ENCODE results near the gene DMP1.

Gene DMP1, protein sequence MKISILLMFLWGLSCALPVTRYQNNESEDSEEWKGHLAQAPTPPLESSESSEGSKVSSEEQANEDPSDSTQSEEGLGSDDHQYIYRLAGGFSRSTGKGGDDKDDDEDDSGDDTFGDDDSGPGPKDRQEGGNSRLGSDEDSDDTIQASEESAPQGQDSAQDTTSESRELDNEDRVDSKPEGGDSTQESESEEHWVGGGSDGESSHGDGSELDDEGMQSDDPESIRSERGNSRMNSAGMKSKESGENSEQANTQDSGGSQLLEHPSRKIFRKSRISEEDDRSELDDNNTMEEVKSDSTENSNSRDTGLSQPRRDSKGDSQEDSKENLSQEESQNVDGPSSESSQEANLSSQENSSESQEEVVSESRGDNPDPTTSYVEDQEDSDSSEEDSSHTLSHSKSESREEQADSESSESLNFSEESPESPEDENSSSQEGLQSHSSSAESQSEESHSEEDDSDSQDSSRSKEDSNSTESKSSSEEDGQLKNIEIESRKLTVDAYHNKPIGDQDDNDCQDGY

DNA sequence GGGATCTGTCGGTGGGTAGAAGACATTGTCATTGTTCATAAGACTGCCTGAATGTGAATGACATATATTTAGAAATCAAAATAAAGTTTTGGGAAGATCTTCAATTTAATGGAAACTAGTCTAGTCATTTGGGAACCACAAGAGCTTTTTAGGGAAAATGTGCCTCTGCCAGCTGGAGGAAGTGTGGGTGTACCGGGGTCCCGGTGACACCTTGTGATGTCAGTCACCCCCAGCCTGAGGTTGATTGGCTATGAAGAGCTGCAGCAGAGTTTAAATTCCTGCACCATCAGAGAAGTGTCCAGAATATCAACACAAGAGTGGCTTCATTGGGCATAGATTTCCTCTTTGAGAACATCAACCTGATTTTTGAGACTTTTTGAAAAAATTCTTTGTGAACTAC lies at the start of gene DMP1:
DMP1 (plus strand) TSS at position 301 of the 400 bp plus-strand sequence. CDS start 6,213 bp downstream, outside the sequence.
- no peak for DNase-seq (ENCODE audit: low read depth)
- H3K4me3 ChIP-seq (ENCODE audit: low read depth, low read length) = no peak within 1 kb of the TSS

DNA sequence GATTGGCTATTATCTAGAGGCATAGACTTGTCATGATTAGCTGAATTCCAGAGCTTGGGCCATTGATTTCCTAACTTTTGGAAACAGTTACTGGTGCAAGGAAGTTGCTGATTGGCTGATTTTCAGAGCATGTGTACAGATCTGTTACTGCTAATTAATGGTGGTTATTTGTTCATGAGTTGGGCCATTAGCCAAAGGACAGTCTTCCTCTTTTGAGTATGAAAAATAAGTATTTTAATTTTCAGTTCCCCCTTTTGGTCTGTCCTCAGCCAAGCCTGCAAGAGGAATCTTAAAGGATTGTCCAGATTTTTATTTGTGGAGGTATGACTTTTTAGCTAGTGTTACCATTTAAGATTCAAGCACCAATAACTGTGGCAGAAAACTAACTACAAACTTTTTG lies 48.7 kb upstream of the DMP1 start:
- DNase-seq (ENCODE audit: low read depth) = no peak
- no peak overlapping the region for H3K4me3 ChIP-seq (ENCODE audit: low read depth, low read length)

DNA sequence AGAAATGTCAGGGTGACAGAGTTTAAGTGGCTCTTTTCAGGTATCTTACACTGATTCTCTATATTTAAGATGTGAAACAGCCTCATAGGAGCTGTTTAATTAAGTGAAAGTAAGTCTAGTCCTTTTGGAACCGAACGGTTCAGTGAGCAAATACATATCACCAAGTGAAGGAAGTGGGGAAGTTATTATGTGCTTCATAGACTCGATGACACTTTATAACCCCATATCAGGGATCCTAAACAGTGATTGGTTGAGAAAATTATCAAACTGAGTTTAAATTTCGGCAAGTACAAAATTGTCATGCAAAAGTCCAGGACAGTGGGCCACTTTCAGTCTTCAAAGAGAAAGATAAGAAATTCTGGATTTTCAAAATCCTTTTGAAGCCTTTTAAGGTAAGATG lies 41.9 kb upstream of the DMP1 start, which contains the start of gene DSPP:
DSPP (plus strand) TSS at position 301 of the 400 bp plus-strand sequence. CDS start 2,380 bp downstream, outside the sequence.
- DNase-seq (ENCODE audit: low read depth) = no peak
- no peak within 1 kb of the TSS for H3K4me3 ChIP-seq (ENCODE audit: low read depth, low read length)

DNA sequence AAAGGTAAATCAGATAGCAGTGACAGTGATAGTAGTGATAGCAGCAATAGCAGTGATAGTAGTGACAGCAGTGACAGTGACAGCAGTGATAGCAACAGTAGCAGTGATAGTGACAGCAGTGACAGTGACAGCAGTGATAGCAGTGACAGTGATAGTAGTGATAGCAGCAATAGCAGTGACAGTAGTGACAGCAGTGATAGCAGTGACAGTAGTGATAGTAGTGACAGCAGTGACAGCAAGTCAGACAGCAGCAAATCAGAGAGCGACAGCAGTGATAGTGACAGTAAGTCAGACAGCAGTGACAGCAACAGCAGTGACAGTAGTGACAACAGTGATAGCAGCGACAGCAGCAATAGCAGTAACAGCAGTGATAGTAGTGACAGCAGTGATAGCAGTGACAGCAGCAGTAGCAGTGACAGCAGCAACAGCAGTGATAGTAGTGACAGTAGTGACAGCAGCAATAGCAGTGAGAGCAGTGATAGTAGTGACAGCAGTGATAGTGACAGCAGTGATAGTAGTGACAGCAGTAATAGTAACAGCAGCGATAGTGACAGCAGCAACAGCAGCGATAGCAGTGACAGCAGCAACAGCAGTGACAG lies 35.7 kb upstream of the DMP1 start:
- no peak for DNase-seq (ENCODE audit: low read depth)

DNA sequence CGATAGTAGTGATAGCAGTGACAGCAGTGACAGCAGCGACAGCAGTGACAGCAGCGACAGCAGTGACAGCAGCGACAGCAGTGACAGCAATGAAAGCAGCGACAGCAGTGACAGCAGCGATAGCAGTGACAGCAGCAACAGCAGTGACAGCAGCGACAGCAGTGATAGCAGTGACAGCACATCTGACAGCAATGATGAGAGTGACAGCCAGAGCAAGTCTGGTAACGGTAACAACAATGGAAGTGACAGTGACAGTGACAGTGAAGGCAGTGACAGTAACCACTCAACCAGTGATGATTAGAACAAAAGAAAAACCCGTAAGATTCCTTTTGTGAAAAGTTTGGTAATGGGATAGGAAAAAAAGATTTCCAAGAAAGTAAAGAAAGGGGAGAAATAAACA lies 33.8 kb upstream of the DMP1 start:
- no peak for DNase-seq (ENCODE audit: low read depth)
- H3K4me3 ChIP-seq (ENCODE audit: low read depth, low read length) = no peak overlapping the region

More for the DNA sequence above, 35.7 kb upstream of the DMP1 start:
- H3K4me3 ChIP-seq (ENCODE audit: low read depth, low read length) = no peak overlapping the region

DNA sequence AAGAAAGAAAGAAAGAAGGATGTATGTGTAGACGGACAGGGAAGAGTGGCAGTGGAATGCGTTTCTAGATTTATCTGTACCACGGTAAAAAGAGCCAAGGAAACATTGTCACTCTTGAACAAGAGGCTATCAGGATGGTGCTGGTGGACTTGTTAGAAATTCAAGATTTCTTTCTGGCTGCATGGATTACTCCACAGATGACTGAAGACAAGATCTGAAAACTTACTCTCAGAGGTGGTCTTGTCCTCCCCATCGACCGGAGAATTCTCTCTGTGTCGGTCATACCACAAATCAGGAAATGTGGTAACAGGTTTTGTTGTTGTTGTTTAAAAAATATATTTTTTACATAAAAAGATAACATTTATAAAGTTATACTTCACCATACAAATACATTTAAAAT lies 30.0 kb upstream of the DMP1 start:
- no peak overlapping the region for H3K4me3 ChIP-seq (ENCODE audit: low read depth, low read length)
- DNase-seq (ENCODE audit: low read depth) = no peak

DNA sequence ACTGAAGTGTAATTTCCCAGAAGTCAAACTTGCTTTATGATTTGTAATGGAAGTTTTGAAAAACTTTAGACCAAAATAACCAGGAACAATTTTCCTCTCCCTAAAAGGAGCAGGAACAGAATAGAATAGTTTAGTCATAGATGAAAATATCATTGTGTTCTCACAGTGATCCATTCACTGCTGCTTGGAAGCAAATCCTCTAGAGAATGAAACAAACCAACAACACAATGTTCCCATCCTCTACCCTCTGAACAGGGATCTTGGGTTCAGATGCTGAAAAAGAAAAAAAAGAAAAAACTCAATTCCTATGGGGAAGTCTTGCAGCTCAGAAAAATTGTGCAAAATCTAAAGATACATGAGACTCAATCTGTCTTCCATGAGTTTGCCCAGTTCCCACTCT lies 29.6 kb upstream of the DMP1 start:
- H3K4me3 ChIP-seq (ENCODE audit: low read depth, low read length) = no peak overlapping the region
- DNase-seq (ENCODE audit: low read depth) = peak; percentile 25

DNA sequence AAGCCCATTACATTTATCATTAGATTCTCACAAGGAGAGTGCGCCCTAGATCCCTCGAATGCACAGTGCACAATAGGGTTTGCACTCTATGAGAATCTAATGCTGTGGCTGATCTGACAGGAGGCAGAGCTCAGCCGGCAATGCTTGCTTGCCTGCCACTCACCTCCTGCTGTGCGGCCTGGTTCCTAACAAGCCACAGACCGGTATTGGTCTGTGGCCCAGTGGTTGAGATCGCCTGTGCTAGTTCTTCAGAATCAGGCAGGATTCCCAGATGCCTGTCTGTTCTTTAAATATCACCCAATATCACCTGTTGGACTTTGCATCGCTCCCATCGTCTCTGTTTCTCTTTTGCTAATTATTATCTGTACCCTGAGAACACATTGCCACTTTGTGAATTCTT lies 27.8 kb upstream of the DMP1 start:
- DNase-seq (ENCODE audit: low read depth) = no peak
- no peak overlapping the region for H3K4me3 ChIP-seq (ENCODE audit: low read depth, low read length)

DNA sequence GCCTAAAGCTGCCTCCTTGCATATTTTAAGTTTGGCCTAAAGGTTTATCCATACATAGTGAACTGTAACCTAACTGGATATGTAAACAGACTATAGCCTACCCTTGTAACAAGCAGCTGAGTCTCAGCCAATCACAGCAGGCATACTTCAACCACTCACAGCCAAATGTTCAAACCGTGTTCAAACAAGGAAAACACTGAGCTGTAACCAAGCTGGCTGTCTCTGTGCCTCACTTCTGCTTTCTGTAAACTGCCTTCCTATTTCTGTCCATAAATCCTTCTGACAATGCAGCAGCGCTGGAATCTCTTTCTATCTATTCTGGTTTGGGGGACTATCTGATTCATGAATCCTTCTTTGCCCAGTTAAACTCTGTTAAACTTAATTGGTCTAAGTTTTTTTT lies 25.4 kb upstream of the DMP1 start:
- no peak overlapping the region for H3K4me3 ChIP-seq (ENCODE audit: low read depth, low read length)
- DNase-seq (ENCODE audit: low read depth) = no peak

DNA sequence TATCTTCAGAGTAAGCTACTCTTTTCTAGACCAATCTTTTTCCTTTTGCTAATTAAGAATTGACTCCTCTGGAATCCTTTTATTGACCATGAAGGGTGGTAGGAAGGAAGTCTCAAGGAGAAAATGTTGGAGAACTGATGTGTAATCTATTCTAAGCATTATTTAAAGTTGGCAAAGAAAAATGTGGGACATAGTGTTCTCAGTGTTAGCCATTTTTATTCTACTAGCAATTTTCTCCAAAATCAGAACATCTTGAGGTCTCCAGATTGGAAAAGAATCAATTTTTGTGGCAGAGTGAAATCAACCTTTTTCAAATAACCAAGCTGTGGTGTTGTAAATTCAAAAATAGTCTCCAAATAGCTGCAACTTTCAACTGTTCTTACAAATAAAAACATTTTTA lies 18.4 kb upstream of the DMP1 start:
- H3K4me3 ChIP-seq (ENCODE audit: low read depth, low read length) = no peak overlapping the region
- DNase-seq (ENCODE audit: low read depth) = no peak

DNA sequence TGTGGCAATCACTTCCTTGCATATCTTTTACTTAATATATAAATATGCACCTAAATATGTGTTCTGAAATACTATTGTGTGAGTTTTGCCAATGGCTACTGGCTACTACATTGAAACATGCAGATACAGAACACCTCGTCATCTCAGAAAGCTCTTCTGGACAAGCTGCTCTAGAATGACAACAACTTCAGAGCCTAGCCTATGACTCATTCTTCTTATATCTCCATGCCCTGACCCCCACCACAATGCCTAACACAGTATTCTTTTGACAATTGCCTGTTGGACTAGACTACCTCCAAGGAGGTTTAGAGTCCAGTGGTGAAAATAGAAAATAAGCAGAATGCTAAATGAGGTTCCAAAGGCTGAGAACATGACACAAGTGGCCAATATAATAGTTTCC lies 17.6 kb upstream of the DMP1 start:
- no peak overlapping the region for H3K4me3 ChIP-seq (ENCODE audit: low read depth, low read length)
- no peak for DNase-seq (ENCODE audit: low read depth)

DNA sequence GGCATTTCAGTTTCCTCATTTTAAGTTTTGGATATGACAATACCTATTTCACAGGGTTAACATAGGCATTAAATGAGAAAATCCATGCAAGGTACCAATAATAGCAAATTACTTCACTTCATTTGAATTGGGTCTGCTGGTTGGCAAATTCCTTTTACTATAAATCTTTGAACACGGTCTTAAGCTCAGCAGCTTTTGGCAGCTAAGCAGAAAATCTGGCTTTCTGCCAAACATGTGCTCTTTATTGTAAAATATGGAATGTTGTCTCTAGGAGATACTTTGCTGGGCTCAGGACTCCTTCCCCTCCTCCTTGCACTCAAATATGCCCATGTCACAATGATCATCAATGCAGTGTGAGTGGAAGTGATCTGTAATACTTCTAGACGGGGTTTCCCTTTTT lies 16.8 kb upstream of the DMP1 start:
- DNase-seq (ENCODE audit: low read depth) = peak; percentile 30
- no peak overlapping the region for H3K4me3 ChIP-seq (ENCODE audit: low read depth, low read length)

DNA sequence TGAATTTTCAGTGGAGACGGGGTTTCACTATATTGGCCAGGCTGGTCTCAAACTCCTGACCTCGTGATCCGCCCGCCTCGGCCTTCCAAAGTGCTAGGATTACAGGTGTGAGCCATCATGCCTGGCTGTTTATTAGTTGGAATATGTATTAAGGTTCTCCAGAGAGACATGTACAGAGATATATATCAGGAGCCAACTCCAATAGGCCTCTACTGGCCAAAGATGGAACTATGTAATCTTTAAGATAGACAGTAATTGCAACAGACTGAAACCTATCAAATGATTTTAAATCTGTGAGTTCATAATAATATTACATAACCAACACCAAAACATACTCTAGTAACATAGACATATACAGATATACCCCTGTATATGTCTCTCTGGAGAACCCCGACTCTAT lies 5.8 kb upstream of the DMP1 start:
- DNase-seq (ENCODE audit: low read depth) = no peak
- no peak overlapping the region for H3K4me3 ChIP-seq (ENCODE audit: low read depth, low read length)

DNA sequence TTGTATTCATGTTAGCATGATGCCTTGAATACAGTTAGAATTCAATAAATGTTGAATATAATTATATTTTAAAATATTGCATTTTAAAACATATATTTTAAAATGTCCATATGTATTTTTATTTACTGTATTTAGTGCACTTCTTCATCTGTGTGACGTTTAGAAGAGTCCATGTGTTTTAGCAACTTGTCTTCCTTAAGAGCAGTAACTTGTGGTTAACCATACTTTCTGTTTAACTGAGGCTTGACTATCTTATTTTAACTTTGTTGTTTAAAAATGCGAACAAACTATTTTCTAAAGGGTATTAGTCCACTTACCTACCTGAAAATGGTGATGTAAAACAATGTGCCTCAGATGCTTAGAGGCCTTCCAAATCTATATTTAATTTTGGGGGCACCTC lies 858 bp downstream of the DMP1 start:
- H3K4me3 ChIP-seq (ENCODE audit: low read depth, low read length) = no peak overlapping the region
- DNase-seq (ENCODE audit: low read depth) = no peak

DNA sequence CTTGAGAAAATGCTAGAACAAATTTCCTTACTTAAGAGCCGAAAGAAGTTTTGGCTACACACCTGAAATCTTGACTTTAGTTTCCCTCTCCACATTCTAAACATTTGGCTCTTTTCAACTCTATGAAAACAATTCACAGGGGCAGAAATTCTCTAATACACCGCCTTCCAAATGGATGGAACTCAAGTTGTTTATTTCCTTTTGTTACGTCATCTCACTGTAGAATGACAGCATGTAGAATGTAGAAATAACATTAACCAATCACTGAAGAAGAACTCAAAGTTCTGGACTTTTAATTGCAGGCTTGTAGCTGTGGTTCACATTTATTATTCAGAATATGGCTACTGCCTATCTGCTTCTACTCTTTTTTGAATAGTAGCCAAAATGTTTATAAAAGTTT lies 1.9 kb downstream of the DMP1 start:
- DNase-seq (ENCODE audit: low read depth) = no peak
- no peak overlapping the region for H3K4me3 ChIP-seq (ENCODE audit: low read depth, low read length)

DNA sequence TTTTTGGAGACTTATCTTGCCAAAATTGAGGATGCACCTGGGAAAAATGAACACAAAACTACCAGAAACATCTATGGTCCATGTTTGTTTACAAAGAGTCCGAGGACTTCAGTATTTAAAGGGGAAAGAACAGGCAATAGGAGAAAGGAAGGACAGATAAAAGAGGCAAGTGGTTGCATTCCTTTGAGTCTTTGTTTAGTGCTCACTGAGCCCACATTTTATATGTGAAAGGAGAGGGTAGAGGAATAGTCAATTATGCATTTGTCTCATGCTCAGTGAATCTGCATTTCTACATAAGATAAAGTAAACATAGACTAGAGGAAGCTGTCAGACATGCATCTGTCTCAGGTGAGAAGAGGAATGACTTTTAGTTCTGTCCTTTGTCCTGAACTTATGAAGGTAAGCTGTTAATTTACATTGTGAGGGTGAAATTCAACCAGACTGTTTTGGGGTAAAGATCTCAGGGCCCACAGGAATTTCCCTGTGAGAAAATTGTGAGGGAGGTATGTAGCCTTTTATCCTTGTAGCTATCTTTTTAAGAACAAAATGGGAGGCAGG lies 4.5 kb downstream of the DMP1 start:
- H3K4me3 ChIP-seq (ENCODE audit: low read depth, low read length) = no peak overlapping the region
- DNase-seq (ENCODE audit: low read depth) = no peak

DNA sequence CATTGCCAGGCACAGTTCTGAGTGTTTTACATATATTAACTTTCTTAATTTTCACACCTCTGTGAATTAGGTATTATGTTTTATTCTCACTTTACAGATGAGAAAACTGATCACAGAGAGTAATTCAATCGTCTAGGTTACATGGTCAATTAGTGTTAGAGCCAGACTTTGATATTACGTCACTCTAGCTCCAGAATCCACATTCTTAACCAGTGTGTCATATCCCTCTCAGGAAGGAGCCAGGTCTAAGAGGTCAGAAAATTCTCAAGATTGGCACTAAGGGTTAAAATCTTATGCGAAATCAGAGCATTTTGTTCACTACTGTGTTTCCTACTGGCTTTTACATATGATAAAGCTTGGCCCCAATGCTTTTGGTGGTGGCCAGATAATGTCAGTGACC lies 7.4 kb downstream of the DMP1 start:
- no peak overlapping the region for H3K4me3 ChIP-seq (ENCODE audit: low read depth, low read length)
- DNase-seq (ENCODE audit: low read depth) = no peak

DNA sequence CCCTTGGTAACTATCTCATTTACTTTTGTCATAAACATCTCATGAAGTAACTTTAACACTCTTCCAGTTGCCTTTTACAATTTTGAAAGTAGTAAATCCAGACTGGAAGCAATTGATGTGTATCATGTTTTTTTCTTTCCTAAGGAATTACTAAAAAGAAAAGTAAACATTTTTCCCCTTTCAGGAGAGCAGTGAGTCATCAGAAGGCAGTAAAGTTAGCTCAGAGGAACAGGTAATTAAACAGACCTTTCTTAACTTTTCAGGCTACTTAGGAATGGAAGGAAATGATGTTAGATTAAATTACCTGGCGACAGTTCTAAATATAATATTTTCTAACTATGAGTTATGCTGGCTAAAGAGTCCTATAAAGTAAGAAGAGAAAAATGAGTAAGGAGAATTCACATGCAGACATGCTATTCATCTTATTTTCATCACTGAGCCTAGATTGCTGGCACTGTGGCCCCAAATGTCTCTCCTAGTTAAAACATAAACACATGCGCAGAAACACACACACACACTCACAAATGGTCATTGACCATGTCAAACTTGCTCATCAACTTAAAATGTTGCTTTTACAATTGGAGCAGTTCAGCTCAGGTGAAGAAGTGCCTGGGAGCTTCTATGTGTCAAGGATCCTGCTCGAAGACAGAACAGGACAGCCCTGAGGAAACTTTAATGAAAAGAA lies 9.3 kb downstream of the DMP1 start:
- DNase-seq (ENCODE audit: low read depth) = no peak

DNA sequence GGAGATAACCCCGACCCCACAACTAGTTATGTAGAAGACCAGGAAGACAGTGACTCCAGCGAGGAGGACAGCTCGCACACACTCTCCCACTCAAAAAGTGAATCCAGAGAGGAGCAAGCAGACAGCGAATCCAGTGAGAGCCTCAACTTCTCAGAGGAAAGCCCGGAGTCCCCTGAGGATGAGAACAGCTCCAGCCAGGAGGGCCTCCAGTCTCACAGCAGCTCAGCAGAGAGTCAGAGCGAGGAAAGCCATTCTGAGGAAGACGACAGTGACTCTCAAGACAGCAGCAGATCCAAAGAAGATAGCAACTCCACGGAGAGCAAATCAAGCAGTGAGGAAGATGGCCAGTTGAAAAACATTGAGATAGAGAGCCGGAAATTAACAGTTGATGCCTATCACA lies 12.8 kb downstream of the DMP1 start:
- no peak overlapping the region for H3K4me3 ChIP-seq (ENCODE audit: low read depth, low read length)
- DNase-seq (ENCODE audit: low read depth) = no peak

More for the DNA sequence above, 9.3 kb downstream of the DMP1 start:
- no peak overlapping the region for H3K4me3 ChIP-seq (ENCODE audit: low read depth, low read length)

DNA sequence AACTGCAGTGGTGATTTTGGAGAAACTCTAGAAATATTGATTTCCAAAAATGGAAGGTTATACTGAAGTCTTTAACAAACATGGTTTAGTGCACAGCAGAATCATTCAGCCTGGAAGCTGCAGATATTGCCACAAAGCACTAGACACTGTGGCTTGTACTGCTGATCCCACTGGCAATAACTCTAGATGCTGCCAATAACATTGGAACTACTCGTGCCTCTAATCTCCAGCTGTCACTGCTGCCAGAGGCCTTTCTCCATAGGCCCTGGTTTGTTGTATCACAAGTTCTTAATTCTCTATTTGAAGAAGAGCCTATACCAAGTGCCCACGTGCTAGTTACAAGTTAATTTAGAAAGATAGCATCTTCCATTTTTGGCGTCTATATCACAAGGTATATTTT lies 19.3 kb downstream of the DMP1 start:
- H3K4me3 ChIP-seq (ENCODE audit: low read depth, low read length) = no peak overlapping the region
- DNase-seq (ENCODE audit: low read depth) = no peak
